Tibial nerve (tissue), 4 donors: ENCODE results near the gene SYT3. TPM values are rescaled to one million over a fixed set of nuclear protein-coding genes. Genes with fewer than 3 reads are reported as not detected.

Experiments
- DNase-seq, 2 donors: peaks; one replicate each; pipeline ENCODE4 v3.0.0-alpha.2; 2019; ENCODE audit warnings: low spot score in 2 of 2
- H3K27ac ChIP-seq, 4 donors: fragments of 200-600 bp; sonication (generic) in 3 of 4; one replicate each; pipeline ENCODE4 v1.5.1; 2017 to 2019; ENCODE audit warnings: mild to moderate bottlenecking in 1 of 4
- H3K27me3 ChIP-seq, 2 donors: fragments of 200-600 bp; sonication (generic) in 1 of 2; one replicate each; pipeline versions ENCODE4 v1.5.1 to v1.6.0; 2017 to 2019
- H3K36me3 ChIP-seq, 3 donors: fragments of 200-600 bp; sonication (generic); one replicate each; pipeline ENCODE4 v1.5.1; 2018 to 2019
- H3K4me1 ChIP-seq, 4 donors: fragments of 200-600 bp; sonication (generic) in 3 of 4; one replicate each; pipeline ENCODE4 v1.5.1; 2017 to 2019
- H3K4me3 ChIP-seq, 4 donors: fragments of 200-600 bp; sonication (generic) in 3 of 4; one replicate each; pipeline ENCODE4 v1.5.1; 2017 to 2019; ENCODE audit warnings: mild to moderate bottlenecking in 1 of 4, moderate library complexity in 1 of 4
- H3K9me3 ChIP-seq, 4 donors: fragments of 200-600 bp; sonication (generic) in 3 of 4; one replicate each; pipeline ENCODE4 v1.5.1; 2017 to 2019
- EP300 ChIP-seq, 2 donors: sonication (generic); formaldehyde crosslinking; IDR thresholded peaks; one replicate each; pipeline ENCODE4 v1.6.1; 2017; ENCODE audit warnings: antibody characterized with exemption in 2 of 2, mild to moderate bottlenecking in 1 of 2
- POLR2A ChIP-seq, 2 donors: fragments of 450-650 bp; IDR thresholded peaks; one replicate each; pipeline ENCODE4 v1.6.1; 2017; ENCODE audit warnings: antibody characterized with exemption in 2 of 2, mild to moderate bottlenecking in 2 of 2, moderate library complexity in 2 of 2
- WGBS, 2 donors: methylation state at CpG; one replicate each; pipeline ENCODE4 v1.1.5; 2018; 5-methylcytosine and 5-hydroxymethylcytosine counted together
- total RNA-seq, 4 donors: library from RNA; depleted of rRNA; stranded (reverse); fragments of >200 nt; gene quantifications; one replicate each; pipeline ENCODE4 v1.1.0, GENCODE V29; 2016
- TF ChIP-seq, protein P1 (sequence below), 5 experiments: fragments of 200-600 bp in 3 of 5; fragments of 450-650 bp in 2 of 5; sonication (generic) in 3 of 5; IDR thresholded peaks; one replicate each; pipeline ENCODE4 v1.5.1; 2016 to 2019; ENCODE audit warnings: antibody characterized with exemption in 5 of 5, mild to moderate bottlenecking in 3 of 5, moderate library complexity in 2 of 5

The SYT3 gene
- total RNA-seq, 4 donors from 2014 or later, result not detected

DNA sequence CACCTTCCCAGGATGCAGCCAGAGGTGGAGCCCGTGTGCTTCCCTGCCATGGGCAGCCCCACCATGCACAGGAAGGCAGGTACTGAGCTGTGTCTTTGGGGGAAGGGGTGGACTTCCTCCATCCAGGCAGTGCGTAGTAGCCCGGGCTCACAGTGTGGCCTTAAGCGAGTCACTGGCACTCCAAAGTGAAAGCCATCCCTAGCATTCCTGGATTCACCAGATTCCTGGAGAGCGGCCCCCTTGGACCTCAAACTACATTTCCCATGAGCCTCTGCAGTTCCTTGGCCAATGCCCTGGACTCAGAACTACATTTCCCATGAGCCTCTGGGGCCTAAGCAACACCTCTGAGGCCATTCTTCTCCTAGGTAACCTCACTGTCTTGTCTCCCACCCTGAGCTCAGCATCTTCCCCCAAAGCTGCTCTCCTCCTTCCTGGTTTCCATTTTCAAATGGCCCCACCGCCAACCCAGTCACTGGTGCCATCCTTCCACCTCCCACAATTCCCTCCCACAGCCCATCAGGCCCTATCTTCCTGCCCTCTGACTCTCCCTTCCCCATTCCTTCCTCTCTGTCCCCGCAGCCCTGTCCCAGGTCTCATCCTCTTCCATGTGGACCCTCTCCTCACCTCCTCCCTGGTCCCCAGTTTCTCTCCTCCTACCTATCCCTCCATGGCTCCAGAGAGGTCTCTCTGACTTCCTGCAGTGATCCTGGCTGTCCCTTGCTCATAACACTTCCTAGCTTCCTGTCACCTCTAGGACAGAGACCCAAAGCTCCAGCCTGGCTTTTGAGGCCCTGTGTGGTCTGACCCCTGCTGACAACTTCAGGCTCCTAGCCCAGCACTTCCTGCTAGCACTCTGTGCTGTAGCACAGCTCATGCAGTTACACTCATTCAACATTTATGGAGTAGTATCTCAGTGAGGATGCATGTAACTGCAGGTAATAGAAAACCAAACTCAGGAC is 10.0 kb upstream of the SYT3 start, which contains the start of gene C19orf81:
C19orf81 (plus strand) TSS at position 13 of the 959 bp plus-strand sequence; CDS start at position 13, 0 bp downstream.
- H3K9me3 ChIP-seq, result peaks cover 0 to 12% (median 0%) of the 10 kb centered on the region in 4 donors
- TF ChIP-seq POLR2A (IDR thresholded peaks at IDR 0.05) (no peak), EP300 (IDR thresholded peaks at IDR 0.05) (no peak)
- TF ChIP-seq, protein P1, sequence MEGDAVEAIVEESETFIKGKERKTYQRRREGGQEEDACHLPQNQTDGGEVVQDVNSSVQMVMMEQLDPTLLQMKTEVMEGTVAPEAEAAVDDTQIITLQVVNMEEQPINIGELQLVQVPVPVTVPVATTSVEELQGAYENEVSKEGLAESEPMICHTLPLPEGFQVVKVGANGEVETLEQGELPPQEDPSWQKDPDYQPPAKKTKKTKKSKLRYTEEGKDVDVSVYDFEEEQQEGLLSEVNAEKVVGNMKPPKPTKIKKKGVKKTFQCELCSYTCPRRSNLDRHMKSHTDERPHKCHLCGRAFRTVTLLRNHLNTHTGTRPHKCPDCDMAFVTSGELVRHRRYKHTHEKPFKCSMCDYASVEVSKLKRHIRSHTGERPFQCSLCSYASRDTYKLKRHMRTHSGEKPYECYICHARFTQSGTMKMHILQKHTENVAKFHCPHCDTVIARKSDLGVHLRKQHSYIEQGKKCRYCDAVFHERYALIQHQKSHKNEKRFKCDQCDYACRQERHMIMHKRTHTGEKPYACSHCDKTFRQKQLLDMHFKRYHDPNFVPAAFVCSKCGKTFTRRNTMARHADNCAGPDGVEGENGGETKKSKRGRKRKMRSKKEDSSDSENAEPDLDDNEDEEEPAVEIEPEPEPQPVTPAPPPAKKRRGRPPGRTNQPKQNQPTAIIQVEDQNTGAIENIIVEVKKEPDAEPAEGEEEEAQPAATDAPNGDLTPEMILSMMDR (IDR thresholded peaks at IDR 0.05), result no peak
- no peaks in the 10 kb centered on the region for H3K36me3 ChIP-seq
- 27% methylated on average over 7 of the region's 7 CpGs for WGBS, 2 donors
- no peak for DNase-seq
- H3K27ac ChIP-seq, result no peak within 1 kb of the TSS
- H3K27me3 ChIP-seq, result no peaks in the 10 kb centered on the region
- H3K4me3 ChIP-seq, result no peak within 1 kb of the TSS
- no peaks in the 10 kb centered on the region for H3K4me1 ChIP-seq

DNA sequence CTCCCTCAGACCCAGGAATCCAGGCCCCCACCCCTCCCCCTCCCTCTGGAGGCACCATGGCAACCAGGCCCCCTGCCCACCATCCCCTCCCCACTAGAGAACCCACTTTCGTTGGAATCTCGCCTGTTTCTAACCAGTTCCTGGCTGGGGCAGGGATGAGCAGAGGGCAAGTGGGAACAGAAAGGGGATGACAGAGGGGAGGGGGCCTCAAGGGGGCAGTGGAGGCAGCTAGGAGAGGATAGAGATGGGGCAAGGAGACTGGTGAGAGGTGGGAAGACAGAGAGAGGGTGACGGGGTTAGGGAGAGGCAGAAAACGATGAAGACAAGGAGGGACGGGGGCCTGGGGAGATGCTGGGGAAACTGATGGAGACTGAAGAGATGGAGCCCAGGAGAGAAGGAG is 9.0 kb upstream of the SYT3 start:
- Histone ChIP-seq H3K9me3 (peaks cover 0 to 4% (median 0%) of the 10 kb centered on the region in 4 donors), H3K27ac (no peak overlapping the region), H3K4me3 (no peak overlapping the region), H3K36me3 (no peaks in the 10 kb centered on the region), H3K27me3 (no peaks in the 10 kb centered on the region), H3K4me1 (no peaks in the 10 kb centered on the region)
- no peak for DNase-seq
- TF ChIP-seq EP300 (IDR thresholded peaks at IDR 0.05) (no peak), POLR2A (IDR thresholded peaks at IDR 0.05) (no peak)
- TF ChIP-seq, protein P1 (IDR thresholded peaks at IDR 0.05), result no peak
- WGBS, 2 donors, result 39 to 55% methylated on average over 5 of the region's 5 CpGs

DNA sequence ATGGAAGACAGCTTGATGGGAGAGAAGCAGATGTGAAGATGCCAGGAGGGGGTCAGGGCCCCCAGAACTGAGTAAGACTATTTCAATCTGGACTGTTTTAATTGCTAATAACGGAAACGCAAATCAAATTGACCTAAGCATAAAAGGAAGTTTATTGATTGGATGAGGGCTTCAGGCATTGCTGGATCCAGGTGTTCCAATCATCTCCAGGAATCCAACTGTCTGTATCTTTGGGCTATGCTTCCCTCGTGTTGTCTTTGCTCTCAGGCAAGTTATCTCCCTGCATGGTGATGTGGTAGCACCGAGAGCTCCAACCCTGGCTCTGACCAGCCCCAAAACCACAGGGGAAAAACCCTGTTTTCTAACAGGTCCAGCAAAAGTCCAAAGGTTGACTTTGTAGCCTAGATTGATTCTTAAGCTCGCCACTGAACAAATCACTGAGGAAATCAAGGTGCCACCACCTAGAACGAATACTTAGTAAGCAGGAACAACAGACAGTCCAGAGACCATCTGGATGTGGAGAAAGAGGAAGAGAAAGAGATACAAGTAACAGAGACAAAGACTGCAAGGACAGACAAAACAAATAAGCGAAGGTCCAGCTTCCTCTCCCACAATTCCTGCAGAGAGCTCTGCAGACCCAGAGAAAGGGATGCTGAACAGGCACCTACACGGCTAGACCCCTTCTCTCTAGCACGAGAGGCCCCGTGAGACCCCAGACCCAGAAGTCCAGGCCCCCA is 8.4 kb upstream of the SYT3 start:
- TF ChIP-seq, protein P1 (IDR thresholded peaks at IDR 0.05), result no peak
- TF ChIP-seq EP300 (IDR thresholded peaks at IDR 0.05), result no peak
- TF ChIP-seq POLR2A (IDR thresholded peaks at IDR 0.05), result no peak
- WGBS, 2 donors, result 62 to 69% methylated on average over 10 of the region's 10 CpGs
- Histone ChIP-seq H3K36me3 (no peaks in the 10 kb centered on the region), H3K27ac (no peak overlapping the region), H3K9me3 (peaks cover 0 to 4% (median 0%) of the 10 kb centered on the region in 4 donors), H3K4me3 (no peak overlapping the region), H3K4me1 (no peaks in the 10 kb centered on the region), H3K27me3 (peaks cover 0 to 2% of the 10 kb centered on the region in 2 donors)
- DNase-seq, result no peak

DNA sequence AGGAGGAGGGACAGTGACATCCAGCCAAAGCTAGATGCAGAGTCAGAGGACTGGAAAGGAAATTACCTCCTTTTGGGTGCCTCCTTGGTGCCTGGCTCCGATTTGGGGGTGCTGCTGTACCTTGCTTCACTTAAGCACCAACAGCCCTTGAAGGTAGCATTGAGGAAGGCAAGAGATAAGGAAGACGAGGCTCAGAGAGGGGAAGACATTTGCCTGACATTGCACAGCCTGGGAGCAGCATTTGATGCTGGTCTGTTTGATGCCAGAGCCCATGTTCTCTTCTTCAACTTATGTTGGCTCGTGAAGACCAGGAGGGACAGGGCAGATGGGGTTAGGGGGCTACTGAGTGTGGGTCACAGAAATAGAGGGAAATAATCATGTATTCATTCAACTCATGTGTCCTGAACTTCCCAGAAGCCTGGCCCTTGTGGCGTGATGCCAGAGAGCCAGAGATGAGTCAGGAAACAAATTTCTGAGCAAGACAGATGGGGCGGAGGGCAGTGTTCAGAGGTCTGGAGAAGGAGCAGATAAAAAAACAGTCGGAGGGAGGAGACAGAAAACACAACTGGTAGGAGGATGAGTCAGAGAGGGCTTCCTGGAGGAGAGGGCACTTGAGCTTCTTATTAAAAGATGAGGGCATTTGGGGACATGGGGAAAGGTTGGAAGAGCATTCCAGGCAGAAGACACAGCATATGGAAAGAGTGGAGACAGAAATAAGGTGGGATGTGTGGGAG is 6.6 kb upstream of the SYT3 start:
- no peak for TF ChIP-seq EP300 (IDR thresholded peaks at IDR 0.05)
- H3K27me3 ChIP-seq, result peaks cover 0 to 18% of the 10 kb centered on the region in 2 donors
- 55 to 57% methylated on average over 6 of the region's 6 CpGs for WGBS, 2 donors
- DNase-seq, result no peak
- H3K9me3 ChIP-seq, result peaks cover 0 to 8% (median 0%) of the 10 kb centered on the region in 4 donors
- H3K36me3 ChIP-seq, result no peaks in the 10 kb centered on the region
- no peak overlapping the region for H3K4me3 ChIP-seq
- no peaks in the 10 kb centered on the region for H3K4me1 ChIP-seq
- no peak overlapping the region for H3K27ac ChIP-seq

DNA sequence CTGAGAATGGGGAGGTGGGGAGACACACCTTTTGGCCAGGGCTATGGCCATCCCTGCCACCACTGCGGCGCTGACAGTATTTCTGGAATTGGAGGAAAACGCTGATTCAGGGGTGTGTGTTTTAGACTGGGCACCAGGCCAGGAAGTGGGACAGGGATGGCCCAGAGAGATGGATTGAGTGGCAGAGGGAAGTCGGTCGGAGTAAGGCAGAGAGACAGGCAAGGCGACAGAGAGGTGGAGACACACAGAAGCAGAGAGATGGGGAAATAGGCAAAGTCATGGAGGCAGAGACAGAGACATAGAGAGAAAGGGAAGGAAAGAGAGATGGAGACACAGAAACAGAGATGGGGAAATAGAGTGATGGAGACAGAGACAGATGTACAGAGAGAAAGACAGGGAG is 5.4 kb upstream of the SYT3 start:
- H3K4me3 ChIP-seq, result no peak overlapping the region
- peaks cover 0 to 11% (median 0%) of the 10 kb centered on the region in 4 donors for H3K9me3 ChIP-seq
- no peak for TF ChIP-seq POLR2A (IDR thresholded peaks at IDR 0.05)
- no peak for TF ChIP-seq EP300 (IDR thresholded peaks at IDR 0.05)
- TF ChIP-seq, protein P1 (IDR thresholded peaks at IDR 0.05), result no peak
- WGBS, 2 donors, result 72 to 79% methylated on average over 6 of the region's 6 CpGs
- no peaks in the 10 kb centered on the region for H3K36me3 ChIP-seq
- no peaks in the 10 kb centered on the region for H3K4me1 ChIP-seq
- peaks cover 0 to 30% of the 10 kb centered on the region in 2 donors for H3K27me3 ChIP-seq
- no peak for DNase-seq
- no peak overlapping the region for H3K27ac ChIP-seq
